Activated CD8-positive, alpha-beta memory T cell treated with anti-CD3 and anti-CD28 coated beads for 36 hours (primary cell): ENCODE data around the gene FGGY. TPM values are rescaled to one million over a fixed set of nuclear protein-coding genes. Genes with fewer than 3 reads are reported as not detected.
"Not testable (repeated sequence)": the region's sequence is repeated elsewhere in the genome, so short reads cannot be mapped to it uniquely, and the experiment has no call there.

ENCODE experiments used
- CTCF ChIA-PET: fragments of 350-600 bp; sonication (Branson Sonifier 250); formaldehyde crosslinking; loops from one replicate; lab custom pipeline; 2021; ENCODE audit warnings: antibody characterized with exemption; lab: Charles Lee
- POLR2A ChIA-PET: fragments of 350-600 bp; sonication (Branson Sonifier 250); formaldehyde crosslinking; loops from one replicate; lab custom pipeline; 2021; ENCODE audit warnings: antibody characterized with exemption; lab: Charles Lee
- total RNA-seq, 2 experiments: library from RNA; stranded (reverse); gene quantifications; one replicate each; pipeline ENCODE4 v1.2.3, GENCODE V29; 2021

The FGGY gene
- total RNA-seq, 2 experiments from 2014 or later: 8.9 to 9.7 TPM

- CTCF ChIA-PET: no interaction called here
Measured at GRCh38 chr1:59485171-59485570, 188.3 kb downstream of the FGGY start.

GRCh38 chr1:59485949-59486348 lies 189.1 kb downstream of the FGGY start:
- ChIA-PET CTCF (no interaction called here), POLR2A (no interaction called here)

More at GRCh38 chr1:59485171-59485570, 188.3 kb downstream of the FGGY start:
- POLR2A ChIA-PET: no interaction called here

DNA sequence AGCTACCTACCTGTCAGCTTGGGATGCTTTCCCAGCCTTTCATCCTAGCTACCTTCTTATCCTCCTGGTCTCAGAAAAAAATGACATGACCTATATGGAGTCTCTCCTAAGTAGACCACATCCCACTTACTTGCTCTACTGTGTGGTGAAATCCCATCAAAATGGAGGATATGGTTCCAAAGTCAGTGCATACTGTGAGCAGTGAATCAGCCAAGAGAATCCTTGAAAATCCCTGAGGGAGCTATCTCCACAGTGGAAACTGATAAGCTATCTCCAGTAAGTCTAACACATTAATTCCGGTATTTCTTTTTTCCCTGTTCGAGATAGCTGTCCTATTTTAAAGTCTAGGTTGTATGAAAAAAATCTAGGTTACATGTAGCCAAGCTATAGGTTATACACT lies 189.7 kb downstream of the FGGY start:
- CTCF ChIA-PET: no interaction called here
- POLR2A ChIA-PET: no interaction called here

GRCh38 chr1:59487335-59488031 lies 190.6 kb downstream of the FGGY start:
- CTCF ChIA-PET: no interaction called here
- POLR2A ChIA-PET: no interaction called here

DNA sequence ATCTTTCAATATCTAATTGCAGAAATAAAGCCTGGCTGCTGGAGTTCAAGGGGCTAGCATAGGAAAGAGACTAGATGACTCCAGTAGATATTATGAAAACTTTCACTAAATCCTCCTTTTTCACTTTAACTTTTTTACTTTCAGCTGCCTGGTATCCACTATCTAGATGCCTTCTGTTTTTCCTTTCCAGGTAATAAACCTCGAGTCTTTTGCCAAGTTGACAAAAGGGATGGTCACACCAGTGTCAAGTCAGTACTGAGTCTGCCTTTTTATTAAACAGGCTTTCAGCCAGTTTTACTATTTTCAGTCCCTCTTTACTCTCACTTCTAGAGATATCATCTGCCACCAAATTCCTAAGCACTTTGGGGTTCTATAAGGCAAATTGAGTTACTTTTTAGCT lies 195.6 kb downstream of the FGGY start:
- POLR2A ChIA-PET: no interaction called here
- CTCF ChIA-PET: no interaction called here

DNA sequence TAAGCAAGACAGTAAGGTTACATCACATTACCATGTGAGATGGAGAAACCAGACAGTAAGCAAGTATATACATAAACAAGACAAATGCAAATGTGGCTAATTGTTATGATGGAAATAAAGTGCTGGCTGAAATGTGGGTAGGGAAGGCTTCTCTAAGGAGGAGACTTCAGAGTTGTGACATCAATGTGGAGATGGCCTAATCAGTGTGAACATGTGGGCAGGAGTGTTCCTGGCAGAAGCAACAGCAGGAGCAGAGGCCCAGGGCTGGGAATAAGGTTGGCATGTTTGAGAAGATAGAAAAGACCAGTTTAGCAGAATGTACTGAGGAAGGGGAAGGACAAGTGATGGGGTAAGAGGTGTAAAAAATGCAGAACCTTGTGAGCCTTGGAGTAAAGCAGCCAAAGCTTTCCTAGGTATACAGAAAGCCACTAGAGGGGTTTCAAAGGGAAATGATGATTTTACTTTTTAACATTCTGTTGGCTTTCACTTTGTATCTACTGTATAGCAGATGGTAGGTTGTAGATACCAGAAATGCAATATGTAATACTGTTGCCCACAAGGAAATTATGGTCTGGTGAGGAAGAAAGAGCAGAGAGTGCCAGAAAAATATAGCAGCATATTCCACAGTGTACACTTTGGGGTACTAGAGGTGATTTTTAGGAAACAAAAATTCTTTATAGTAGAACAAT lies 197.4 kb downstream of the FGGY start:
- ChIA-PET CTCF (no interaction called here), POLR2A (no interaction called here)

GRCh38 chr1:59496156-59496555 lies 199.3 kb downstream of the FGGY start:
- CTCF ChIA-PET, POLR2A ChIA-PET: not testable (repeated sequence)

DNA sequence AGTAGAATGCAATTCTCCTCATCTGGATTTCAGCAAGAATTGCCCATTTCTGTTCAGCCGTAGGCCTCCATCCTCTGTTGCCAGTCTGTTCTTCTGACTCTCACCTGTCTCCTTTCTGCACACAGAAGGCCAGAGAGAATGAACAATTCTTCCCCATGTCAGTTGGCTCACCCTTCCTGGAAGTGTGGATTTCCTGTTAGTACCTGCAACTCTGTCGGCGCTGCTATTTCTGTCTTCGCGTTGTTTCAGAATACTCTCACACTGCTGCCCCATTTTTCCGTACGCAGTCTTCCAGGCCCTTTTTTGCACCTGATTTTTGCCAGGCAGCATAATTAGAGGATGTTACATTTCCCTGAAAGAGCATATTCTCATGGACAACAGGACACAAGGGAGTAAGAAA lies 200.7 kb downstream of the FGGY start:
- CTCF ChIA-PET: no interaction called here
- POLR2A ChIA-PET: interaction anchor here (0.5 kb wide), 1 partner anchor 19 kb away, joined by 6 read pairs; no protein-coding TSS in a partner anchor

DNA sequence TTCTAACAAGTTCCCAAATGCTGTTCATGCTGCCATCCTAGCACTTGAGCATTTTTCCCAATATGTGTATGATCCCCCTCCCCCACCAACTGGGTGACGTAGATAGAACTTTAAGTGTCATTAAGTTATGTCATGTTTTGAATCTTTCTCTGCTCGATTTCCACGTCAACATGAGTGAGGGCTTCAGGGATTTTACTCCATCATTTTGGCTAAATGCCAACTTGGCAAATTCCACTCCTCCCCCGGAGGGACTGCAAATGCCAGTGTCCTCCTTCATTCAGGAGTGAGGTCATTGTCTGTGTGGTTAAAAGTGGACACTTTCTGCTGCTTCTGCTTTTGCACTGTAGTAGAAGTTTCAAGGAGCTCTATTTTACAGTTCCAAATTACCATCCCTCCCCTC lies 201.7 kb downstream of the FGGY start:
- ChIA-PET POLR2A (no interaction called here), CTCF (no interaction called here)

DNA sequence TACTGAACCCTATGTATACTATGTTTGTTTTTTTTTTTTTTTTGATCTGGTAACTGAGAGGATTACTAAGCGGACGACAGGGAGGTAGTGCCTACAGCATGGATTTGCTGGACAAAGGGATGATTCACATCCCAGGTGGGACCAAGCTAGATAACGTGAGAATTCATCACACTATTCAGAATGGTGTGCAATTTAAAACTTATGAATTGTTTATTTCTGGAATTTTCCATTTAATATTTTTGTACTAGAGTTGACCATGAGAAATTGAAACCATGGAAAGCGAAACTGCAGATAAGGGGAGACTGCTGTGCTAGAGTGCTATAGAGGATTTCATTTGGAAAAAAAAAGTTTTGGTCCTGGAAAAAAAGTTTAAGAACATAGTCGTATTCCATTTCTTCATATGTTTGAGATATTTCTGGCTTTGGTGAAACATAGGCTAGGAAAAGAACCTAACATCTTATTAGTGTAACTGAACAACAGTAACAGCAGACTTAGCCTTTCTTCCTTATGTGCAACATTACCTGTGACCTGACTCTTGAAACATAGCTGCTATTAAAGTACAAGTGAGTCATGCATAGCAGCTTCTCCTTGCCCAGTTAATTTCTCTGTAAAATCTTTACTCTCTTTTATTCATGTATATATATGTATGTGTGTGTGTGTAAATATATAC lies 202.5 kb downstream of the FGGY start:
- CTCF ChIA-PET: no interaction called here
- POLR2A ChIA-PET: no interaction called here

GRCh38 chr1:59499943-59500569 lies 203.2 kb downstream of the FGGY start:
- CTCF ChIA-PET: no interaction called here
- POLR2A ChIA-PET: no interaction called here

- POLR2A ChIA-PET: no interaction called here
- CTCF ChIA-PET: no interaction called here
Measured at GRCh38 chr1:59500950-59501742, 204.3 kb downstream of the FGGY start.

DNA sequence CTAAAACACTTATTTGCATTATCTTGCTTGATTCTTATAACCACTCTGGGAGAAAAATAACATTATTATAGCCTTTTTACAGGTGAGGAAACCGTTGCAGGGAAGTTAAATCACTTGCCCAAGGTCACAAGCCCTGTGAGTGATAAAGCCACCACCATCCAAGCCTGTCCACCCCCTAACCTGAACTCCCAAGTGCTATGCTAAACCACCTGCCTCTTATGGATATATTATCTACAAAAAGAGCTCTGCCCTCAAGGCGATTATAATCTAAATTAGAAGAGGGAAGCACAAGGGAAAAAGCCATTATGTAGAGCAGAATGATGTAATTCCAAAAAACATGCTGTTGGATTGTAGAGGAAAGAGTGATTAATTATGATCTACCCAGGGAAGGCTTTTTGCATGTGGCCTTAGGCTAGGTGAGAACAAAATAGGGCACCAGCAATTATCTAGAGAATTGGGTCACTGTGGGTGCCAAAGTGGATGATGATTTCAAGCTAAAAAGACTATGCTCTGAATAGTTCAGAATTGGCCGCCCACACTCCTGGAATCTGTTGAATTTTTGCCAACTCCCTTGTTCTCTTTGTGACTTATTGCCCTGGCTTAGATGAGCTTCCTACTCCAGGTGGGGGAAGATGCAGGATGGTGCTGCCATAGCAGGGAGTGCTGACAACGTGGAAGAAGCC lies 205.3 kb downstream of the FGGY start:
- POLR2A ChIA-PET: no interaction called here
- CTCF ChIA-PET: no interaction called here

GRCh38 chr1:59504276-59504675 lies 207.4 kb downstream of the FGGY start:
- POLR2A ChIA-PET: no interaction called here
- CTCF ChIA-PET: no interaction called here

- ChIA-PET POLR2A (no interaction called here), CTCF (no interaction called here)
Measured at GRCh38 chr1:59505596-59506028, 208.7 kb downstream of the FGGY start.

- CTCF ChIA-PET: interaction anchor here (0.5 to 0.7 kb wide), 2 partner anchors 72 to 1670 kb away, joined by 3 read pairs; no protein-coding TSS in a partner anchor
- POLR2A ChIA-PET: no interaction called here
Measured at GRCh38 chr1:59506952-59507351, 210.1 kb downstream of the FGGY start.

DNA sequence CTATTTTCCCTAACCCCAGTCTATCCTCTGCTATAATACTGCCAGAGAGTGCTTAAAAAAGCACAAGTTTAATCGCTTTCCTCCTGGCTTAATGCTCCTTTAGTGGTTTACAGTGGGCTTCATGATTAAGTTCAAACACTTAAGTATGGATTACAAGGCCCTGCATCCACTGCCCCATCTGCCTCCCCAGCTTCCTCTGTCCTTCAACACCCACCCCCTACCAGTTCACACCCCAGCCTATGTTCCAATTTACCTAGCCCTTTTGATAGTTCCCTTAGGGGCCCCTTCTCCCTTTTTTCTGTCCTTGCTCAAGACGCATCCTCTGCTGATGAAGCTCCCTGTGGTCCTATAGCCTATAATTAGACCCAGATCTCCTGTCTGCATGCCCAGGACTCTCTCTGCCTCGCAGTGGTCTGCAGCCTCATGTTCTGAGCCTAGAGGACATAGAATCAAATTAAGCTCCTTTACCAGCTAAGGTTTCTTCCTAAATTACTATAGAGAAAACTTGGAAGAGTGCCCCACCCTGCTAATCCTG lies 212.5 kb downstream of the FGGY start:
- CTCF ChIA-PET: no interaction called here

GRCh38 chr1:59510249-59510648 lies 213.4 kb downstream of the FGGY start:
- ChIA-PET CTCF (no interaction called here), POLR2A (no interaction called here)

More for the DNA sequence above, 212.5 kb downstream of the FGGY start:
- POLR2A ChIA-PET: no interaction called here
